DMS79 (cell line): Measurements from ENCODE around the gene OSBPL9.
"Not testable (repeated sequence)": the region's sequence is repeated elsewhere in the genome, so short reads cannot be mapped to it uniquely, and the experiment has no call there.

Experiments
- DNase-seq: peaks from one replicate; lab custom pipeline; 2025; lab: John Stamatoyannopoulos, UW

OSBPL9 gene

DNA sequence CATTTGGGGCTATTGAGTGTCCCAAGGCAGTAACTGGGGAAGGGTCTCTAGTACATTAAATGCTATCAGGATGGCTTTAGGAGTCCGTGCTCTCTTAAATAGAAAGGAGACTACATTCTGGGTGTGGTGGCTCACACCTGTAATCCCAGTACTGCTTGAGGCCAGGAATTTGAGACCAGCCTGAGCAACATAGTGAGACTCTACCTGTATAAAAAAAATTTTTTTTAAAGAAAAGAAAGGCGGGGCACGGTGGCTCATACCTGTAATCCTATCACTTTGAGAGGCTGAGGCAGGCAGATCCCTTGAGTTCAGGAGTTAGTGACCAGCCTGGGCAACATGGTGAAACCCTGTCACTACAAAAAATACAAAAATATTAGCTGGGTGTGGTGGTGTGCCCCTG, 21.5 kb downstream of the OSBPL9 start:
- no peak for DNase-seq

DNA sequence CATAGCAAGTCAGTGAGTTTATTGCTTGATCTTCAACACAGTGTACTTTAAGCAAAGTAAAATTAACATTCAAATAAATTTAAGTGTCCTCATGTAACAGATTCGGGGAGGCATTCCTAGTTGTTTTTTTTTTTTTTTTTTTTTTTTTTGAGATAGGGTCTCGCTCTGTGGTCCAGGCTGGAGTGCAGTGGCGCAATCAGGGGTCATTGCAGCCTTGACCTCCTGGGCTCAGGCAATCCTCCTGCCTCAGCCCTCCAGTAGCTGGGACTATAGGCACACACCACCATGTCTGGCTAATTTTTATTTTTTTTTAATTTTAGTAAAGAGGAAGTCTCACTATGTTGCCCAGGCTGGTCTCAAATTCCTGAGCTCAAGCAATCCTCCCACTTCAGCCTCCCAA, 22.8 kb downstream of the OSBPL9 start:
- no peak for DNase-seq

- DNase-seq, result no peak
These were observed 24.2 kb downstream of the OSBPL9 start for GRCh38 chr1:51641096-51641495.

GRCh38 chr1:51642739-51643142, 25.8 kb downstream of the OSBPL9 start:
- DNase-seq, result no peak

GRCh38 chr1:51643362-51643761, 26.5 kb downstream of the OSBPL9 start:
- peak; percentile 37 for DNase-seq

DNA sequence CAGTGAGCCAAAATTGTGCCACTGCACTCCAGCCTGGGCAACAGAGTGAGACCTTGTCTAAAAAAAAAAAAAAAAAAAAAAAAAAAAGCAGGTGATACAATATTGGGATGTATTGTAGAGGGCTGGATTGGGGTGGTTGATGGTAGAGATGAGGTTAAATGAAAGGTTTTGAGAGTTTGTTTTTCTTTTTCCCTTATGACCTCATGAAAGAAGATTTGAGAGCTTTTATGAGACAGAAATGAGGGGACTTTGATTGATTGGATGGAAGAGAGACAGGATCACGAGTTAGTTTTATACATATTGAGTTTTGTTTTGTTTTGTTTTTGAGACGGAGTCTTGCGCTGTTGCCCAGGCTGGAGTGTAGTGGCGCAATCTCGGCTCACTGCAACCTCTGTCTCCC, 27.1 kb downstream of the OSBPL9 start:
- DNase-seq, result no peak

- DNase-seq, result no peak
These were observed 27.8 kb downstream of the OSBPL9 start for GRCh38 chr1:51644533-51645197.

DNA sequence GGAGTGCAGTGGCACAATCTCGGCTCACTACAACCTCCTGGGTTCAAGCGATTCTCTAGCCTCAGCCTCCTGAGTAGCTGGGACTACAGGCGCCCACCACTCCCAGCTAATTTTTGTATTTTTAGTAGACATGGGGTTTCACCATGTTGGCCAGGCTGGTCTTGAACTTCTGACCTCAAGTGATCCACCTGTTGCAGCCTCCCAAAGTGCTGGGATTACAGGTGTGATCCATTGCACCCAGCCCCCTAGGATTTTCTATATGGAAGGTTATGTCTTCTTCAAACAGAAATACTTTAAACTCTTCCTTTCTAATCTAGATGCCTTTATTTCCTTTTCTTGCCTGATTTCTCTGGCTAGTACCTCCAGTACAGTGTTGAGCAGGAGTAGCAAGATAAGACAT, 29.7 kb downstream of the OSBPL9 start:
- DNase-seq, result not testable (repeated sequence)

DNA sequence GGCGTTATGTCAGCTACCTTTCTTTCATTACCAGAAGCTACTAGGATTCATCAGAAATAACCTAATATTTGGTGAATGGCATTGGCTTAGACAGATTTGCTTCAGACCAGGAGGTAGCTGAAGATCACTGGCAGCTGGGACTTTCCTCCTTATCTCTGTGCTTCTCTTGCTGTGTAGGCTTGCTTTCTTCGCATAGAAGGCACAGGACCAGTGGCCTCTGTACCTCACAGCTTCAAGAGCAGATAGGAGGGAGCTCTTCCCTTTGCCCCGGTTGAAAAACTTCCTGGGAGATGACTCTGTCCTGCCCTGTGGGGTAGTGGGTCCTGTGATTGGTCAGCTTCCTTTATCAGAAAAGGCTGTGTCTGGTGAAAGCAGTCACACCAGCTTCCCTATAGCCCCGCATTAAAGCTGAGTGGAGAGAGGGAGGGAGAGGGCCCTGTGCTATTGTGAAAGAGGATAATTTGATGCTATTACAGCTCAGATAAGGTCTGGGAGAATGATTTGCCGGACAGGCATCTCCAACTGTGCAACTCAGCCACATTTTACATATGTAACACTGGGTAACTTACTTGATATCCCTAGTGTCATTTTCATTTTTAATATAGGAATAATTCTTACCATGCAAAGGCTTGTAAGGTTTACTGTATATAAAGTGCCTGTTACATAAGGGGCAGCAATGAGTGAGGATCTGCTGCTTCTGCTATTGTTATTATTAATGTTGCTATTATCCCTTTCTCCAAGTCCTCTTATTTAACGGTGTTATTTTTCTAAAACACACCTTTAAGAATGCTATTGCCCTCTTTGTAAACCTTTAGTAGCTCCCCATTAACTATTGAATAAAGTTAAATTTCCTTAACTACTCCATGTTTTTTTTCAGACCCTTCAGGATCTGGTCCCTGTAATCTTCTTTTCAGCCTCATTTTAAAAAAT, 31.6 kb downstream of the OSBPL9 start:
- no peak for DNase-seq

GRCh38 chr1:51649593-51650091, 32.8 kb downstream of the OSBPL9 start:
- DNase-seq, result no peak

- DNase-seq, result no peak
These were observed 33.3 kb downstream of the OSBPL9 start for GRCh38 chr1:51650198-51650597.

GRCh38 chr1:51651552-51651942, 34.7 kb downstream of the OSBPL9 start:
- no peak for DNase-seq

- DNase-seq, result no peak
These were observed 35.7 kb downstream of the OSBPL9 start for GRCh38 chr1:51652599-51652998.

- no peak for DNase-seq
These were observed 36.2 kb downstream of the OSBPL9 start for GRCh38 chr1:51653127-51653526.

DNA sequence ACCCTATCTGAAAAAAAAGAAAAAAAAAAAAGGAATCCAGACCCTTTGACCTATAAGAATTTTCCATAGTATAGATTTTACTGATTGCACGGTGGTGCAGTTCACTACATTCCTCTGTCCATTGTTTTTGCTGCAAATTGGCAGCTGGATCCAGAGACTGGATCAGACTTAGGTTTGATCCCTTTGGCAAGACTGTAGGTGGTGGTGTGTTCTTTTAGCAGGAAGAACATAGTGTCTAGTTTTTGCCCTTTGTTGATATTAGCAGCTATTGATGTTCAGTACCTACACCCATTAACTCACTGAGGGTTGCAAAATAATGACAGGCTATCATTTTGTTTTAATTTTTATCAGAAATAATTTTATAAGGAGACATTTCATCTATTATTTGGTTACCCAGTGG, 37.1 kb downstream of the OSBPL9 start:
- DNase-seq, result no peak

DNA sequence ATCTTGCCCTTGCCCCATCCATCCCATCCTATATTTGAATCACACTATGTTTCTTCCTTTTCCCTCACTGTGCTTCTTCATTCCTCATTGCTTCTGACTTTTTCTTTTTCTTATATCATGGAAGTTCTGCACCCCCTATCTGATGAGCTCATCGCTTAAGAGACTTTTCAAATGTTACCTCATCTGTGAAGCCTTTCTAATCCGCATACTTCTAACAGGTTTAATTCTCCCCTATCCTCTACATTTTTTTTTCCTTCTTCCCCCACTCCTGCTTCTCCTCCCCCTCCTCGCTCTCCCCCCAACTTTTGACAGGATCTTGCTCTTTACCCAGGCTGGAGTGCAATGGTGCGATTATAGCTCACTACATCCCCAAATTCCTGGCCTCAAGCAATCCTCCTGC, 39.5 kb downstream of the OSBPL9 start:
- DNase-seq, result no peak

DNA sequence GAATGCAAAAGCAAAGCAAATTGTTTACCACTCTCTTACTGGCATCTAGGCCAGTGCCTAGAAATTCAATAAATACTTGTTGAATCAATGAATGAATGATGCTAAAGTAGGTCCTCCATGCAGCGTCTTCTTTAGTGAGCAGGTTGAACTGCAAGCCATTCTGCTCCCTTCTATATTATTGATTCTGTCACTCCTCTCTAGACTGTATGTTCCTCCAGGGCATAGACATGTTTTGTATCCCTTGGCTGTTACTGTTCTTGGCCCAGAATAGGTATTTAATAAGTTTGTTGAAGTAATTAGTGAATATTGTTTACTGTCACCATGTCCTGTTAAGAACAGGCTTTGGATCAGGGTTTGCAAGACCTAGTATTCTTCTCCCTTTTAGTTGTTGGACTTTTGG, 43.7 kb downstream of the OSBPL9 start:
- DNase-seq, result no peak

DNA sequence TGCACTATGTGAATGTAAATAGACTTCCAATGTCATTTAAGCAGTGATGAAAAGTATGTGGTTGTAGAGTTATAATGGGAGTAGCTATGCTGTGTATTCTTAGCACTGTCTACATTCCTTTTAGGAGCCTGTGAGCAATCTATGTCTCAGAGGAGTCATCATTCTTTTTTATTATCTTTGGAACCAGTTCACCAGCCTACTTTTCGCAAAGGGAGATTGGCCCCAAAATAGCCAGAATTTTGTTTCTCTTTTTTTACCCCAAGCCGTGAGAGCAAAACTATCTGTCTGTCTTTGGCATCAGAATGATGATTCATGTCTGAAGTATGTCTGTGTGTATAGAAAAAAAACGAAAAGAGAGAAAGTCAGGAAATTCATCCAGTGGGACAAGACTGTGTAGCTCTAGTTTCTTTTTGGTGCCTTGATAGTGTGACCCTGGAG, 44.2 kb downstream of the OSBPL9 start:
- no peak for DNase-seq

DNA sequence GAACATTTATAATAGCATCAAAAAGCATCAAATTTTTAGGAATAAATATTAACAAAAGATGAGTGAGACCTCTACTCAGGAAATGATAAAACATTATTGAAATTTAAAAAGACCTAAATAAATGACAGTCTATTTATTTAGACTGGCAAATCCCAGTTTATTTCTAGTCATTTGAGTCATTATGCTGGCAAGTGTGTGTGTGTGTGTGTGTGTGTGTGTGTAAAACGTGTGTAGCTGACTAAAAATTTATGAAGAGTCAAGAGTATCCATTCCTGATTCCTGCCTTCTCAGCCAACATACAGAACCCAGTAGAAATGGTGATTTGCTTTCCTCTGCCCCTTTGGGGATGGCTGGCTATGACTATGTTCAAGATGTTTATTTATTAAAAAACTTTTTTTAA, 46.2 kb downstream of the OSBPL9 start:
- DNase-seq, result no peak

GRCh38 chr1:51663721-51664120, 46.8 kb downstream of the OSBPL9 start:
- no peak for DNase-seq

GRCh38 chr1:51664421-51665240, 47.7 kb downstream of the OSBPL9 start:
- peak; percentile 86 for DNase-seq

DNA sequence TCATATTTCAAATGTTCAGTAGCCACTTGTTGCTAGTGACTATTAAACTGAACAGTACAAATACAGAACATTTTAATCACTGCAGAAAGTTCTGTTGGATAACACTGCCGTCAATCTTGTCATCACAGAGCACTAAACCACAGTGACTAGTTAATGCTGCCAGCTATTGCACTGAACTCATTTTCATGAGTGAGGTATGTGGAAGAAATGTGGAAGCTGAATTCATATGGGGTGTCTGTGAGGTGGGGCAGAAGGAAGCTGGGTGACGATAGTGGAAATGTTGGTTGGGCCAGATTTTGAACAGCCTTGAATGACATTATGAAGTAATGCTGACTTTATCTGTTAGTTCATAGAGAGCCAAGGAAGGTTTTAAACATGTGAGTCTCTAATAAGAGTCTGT, 49.6 kb downstream of the OSBPL9 start:
- DNase-seq, result no peak
